ENCODE results near the gene EHBP1.
A peak's percentile ranks its signal among the peaks of the same experiment; 100 is the strongest.

DNA sequence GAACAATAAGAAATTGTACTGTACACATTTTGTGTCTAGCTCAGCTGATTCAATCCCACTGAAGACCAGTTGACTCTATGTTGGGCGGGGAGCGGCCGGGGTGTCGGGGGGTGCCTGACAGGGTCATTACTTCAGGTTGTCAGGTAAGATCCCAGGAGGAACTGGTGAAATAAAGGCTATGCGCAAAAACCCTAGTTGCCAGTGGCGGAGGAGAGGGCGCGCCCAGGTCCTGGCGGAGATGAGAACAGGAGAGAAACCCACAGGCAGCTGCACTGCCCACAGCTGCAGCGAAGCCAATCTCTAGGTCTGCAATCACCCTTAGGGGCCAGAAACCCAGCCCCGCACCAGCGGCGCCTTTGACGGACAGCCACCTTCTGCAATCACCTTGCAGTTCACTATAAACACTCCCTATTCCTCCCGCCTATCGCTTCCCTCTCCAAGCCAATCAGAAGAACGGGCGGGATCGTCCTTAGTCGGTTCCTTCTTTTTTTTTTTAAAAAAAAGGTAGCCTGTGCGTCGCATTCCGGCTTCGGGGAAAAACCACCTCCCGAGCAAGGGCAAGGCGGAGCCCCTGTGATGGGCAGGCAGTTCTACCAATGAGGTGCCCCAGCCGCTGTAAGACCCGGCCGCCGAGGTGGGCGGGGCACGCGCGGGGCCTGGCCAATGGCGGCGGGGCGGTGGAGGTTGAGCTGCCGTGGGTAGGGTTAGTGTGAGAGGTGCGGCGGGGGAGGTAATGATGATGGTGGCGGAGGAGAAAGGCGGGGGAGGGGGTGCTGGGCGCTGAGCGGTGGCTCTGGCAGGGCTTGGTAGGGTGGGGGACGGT, at the start of gene EHBP1:
- TF ChIP-seq, protein P1, sequence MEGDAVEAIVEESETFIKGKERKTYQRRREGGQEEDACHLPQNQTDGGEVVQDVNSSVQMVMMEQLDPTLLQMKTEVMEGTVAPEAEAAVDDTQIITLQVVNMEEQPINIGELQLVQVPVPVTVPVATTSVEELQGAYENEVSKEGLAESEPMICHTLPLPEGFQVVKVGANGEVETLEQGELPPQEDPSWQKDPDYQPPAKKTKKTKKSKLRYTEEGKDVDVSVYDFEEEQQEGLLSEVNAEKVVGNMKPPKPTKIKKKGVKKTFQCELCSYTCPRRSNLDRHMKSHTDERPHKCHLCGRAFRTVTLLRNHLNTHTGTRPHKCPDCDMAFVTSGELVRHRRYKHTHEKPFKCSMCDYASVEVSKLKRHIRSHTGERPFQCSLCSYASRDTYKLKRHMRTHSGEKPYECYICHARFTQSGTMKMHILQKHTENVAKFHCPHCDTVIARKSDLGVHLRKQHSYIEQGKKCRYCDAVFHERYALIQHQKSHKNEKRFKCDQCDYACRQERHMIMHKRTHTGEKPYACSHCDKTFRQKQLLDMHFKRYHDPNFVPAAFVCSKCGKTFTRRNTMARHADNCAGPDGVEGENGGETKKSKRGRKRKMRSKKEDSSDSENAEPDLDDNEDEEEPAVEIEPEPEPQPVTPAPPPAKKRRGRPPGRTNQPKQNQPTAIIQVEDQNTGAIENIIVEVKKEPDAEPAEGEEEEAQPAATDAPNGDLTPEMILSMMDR (IDR thresholded peaks at IDR 0.05) = no peak
- TF ChIP-seq POLR2A (IDR thresholded peaks at IDR 0.05) = peak in 1 of 2 donors; percentile 93
